GM19463 (cell line): ENCODE data around the gene CALN1.
"Not testable (repeated sequence)": the region's sequence is repeated elsewhere in the genome, so short reads cannot be mapped to it uniquely, and the experiment has no call there.

Experiments
- ATAC-seq: cut with Tn5 transposase; IDR thresholded peaks from one replicate; pipeline ENCODE4 v1.9.1; 2021; ENCODE audit warnings: mild to moderate bottlenecking, moderate library complexity; ENCODE audit not compliant: unreplicated experiment

Gene CALN1

DNA sequence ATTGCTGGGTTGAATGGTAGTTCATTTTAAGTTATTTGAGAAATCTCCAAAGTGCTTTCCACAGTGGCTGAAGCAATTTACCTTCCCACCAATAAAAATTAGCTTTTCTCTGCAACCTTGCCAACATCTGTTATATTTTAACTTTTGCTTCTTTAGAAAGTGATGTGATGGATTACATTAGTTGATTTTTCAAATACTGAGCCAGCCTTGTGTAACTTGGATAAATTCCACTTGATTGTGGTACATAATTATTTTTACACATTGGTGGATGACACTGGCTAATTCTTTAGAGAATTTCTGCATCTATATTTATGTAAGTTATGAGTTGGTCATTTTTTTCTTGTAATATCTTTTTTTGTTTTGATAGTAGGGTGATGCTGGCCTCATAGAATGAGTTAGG, 646.1 kb downstream of the CALN1 start:
- no peak for ATAC-seq

DNA sequence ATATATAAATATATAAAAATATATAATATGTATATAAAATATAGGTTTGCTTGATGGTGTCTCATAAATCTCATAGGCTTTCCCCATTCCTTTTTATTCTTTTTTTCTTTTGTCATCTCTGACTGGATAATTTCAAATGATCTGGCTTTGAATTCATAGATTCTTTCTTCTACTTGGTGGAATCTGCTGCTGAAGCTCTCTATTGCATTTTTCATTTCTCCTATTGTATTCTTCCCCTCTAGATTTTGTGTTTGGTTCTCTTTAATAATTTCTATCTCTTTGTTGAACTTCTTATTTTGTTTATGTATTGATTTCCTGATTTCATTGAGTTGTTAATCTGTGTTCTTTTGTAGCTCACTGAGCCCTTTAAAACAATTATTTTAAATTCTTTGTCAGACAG, 650.8 kb downstream of the CALN1 start:
- ATAC-seq = no peak

- no peak for ATAC-seq
These were observed 657.3 kb downstream of the CALN1 start for GRCh38 chr7:71754828-71755227.

DNA sequence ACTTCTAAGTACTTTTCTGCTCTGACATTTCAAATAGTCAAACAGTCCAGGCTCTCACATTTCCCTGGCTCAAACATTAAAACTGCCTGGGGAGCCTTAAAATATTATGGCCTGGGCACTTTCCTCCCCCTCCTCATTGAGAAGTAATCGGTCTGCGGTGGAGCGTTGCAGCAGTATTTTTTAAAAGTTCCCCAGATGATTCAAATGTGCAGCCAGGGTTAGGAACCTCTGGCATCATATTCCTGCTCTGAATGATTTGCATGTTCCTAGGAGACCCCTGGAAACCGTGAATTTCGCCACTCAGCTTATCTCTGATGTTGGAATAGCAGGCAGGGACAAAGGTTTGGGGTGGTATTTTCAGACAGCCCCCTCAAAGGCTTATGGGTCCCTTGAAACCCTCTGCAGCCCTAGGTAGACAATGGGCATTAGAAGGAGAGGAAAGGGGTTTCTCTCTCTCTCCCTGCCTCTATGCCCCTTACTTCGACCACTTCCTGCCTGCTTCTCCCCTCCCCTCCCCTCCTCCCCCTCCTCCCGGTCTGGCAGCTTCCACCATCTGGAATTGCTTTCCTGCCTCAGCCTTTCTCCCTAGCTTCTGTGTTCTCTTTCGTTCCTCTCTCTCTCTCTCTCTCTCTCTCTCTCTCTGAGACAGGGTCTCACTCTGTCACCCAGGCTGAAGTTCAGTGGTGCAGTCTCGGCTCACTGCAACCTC, 658.0 kb downstream of the CALN1 start:
- no peak for ATAC-seq

DNA sequence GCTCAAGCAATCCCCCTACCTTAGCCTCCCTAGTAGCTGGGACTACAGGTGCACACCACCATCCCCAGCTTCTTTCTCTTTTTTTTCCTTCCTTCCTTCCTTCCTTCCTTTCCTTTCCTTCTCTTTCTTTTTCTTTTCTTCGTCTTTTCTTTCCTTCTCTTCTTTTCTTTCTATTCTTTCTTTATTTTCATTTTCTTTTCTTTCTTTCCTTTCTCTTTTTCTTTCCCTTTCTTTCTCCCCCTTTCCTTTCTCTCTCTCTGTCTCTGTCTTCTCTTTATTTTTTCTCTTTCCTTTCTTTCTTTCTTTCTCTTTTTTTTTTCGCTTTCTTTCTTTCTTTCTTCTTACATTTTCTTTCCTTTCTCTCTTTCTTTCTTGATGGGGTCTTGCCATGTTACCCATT, 658.9 kb downstream of the CALN1 start:
- no peak for ATAC-seq

DNA sequence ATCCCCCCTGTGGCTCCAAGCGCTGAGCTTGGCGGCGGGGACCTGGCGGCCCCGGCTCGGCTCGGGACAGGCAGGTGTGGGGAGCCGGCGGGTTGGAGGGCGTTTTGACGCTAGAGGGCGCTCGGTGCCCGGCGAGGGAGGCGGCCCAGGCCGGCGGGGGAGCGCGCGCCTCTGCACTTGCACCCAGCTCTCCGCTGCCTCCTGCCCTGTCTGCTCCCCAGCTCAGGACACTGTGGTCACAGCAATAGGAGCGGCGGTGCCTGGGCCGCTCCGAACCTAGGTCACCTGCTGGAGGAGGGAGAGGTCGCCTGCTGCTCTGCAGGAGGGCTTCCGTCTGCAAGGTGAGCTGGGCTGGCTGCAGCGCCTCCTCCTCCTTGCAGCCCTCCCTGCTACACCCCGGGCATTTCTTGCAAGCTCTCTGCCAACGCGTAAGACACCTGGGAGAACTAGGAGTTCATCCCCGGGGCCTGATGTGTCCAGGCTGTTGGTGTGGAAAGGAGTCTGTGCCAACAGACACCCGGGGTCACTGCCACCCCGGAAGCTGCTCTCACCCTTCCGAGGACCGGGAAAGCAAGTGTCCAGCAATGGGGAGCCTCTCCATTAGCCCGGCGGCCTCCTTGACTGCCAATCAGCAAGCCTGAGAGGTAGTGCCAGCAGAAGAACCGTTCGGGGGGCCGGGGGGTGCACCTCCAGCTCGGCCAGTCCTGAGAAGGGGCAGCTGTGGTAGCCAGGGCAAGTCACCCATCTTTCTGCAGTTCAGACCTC, 659.8 kb downstream of the CALN1 start:
- no peak for ATAC-seq

DNA sequence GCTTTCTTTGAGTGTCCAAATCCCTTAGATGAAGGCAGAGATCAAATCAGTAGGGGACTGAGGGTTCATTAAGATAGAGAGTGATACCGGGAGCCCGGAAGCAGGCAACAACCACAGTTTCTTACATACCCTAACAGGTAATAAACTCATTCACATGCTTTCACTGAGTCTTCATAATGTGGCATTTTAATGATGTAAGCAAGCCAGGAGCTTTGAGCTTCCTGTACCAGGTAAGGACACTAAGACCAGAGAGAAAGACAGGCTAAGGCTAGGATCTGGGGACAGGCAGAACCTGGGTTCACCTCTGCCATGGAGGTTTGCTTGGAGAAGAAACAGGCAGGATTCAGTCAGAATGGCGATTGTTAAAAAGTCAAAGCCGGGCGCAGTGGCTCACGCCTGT, 661.8 kb downstream of the CALN1 start:
- ATAC-seq = no peak

GRCh38 chr7:71746006-71746405, 666.1 kb downstream of the CALN1 start:
- ATAC-seq = no peak

DNA sequence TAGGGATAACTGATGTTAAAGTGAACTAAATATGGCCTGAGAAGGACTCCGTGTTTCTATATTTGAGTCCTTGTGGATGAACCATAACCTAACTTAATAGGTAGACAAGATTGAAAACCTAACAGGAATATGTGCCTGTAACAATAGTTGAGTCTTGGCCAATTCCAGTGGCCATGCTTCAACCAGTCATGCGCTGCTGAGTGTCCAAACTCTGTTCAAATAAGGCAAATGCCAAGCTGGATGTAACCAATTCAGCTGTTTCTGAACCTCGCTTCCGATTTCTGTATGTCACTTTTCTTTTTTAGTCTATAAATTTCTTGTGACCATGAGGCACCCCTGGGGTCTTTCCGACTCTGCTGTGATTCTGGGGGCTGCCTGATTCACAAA, 672.0 kb downstream of the CALN1 start:
- ATAC-seq = no peak

DNA sequence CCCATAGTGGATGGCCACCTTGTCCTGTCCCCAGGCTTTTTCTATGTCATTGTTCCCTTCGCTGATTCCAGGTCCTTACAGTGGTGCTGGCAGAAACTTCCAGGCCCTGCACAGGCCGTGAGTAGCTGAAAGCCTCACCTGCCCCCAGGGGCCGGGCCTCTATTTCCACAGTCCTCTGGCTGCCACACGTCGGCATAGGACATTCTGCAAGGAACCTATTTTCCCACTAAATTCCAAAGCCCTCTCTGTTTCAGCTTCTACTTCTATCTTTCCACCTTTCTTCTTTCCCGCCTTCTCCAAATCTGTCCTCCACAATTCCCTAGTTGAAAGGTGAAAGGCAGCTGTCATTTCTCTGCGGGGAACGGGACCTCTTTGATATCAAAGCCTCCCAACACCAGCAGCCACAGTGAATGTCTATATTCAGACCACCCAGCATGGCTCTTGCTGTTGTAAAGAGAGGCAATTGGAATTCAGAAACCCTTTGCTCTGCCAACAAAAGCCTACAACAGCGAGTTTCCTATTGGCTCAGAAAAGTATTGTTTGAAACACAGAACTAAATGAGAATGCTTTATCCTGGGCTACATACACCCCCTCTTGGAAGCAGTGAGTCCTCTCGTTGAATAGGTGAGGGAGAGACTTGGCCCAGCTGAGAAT, 672.5 kb downstream of the CALN1 start:
- ATAC-seq = no peak

GRCh38 chr7:71737931-71738540, 674.1 kb downstream of the CALN1 start:
- ATAC-seq = not testable (repeated sequence)

GRCh38 chr7:71735961-71736556, 676.1 kb downstream of the CALN1 start:
- peak; percentile 63 for ATAC-seq

- ATAC-seq = no peak
These were observed 678.8 kb downstream of the CALN1 start for GRCh38 chr7:71733107-71733870.

DNA sequence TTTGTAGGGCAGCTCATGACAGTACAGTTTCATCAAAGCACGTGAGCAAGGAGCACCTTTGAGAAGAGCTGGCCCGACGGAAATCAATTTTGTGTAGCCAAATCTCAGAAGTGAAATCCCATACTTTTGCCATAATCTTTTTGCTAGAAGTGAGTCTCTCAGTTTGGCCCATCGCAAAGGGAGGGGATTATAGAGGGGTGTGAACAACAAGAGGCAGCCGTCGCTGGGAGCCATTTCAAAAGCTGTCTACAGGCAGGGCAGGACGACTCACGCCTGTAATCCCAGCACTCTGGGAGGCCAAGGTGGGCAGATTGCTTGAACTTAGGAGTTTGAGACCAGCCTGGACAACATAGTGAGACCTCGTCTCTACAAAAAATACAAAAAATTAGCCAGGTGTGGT, 680.4 kb downstream of the CALN1 start:
- ATAC-seq = no peak
